ENCODE data around the gene KRTAP1-3.

The KRTAP1-3 gene

DNA sequence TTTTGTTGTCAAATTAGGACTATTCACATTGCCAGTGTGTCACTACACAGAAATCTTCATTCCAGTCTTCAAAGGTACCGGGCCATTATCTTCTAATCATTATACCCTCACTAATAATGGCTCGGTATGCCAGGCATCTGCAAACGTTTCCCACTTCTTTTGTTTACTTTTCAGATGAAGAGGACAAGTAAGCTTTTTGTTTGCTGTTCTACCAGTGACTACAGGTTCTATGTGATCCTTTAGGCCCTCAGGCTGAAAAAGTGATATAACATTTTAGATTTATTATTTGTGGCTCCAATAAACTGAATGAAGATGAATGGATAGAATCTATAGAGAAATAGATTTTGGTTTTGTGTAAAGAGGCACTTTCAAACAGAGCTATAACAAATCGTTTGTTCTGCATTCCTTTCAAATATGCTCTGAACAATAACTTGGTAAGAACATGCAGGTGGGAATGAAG lies 25.3 kb downstream of the KRTAP1-3 start:
- peak; percentile 62 for DNase-seq

DNA sequence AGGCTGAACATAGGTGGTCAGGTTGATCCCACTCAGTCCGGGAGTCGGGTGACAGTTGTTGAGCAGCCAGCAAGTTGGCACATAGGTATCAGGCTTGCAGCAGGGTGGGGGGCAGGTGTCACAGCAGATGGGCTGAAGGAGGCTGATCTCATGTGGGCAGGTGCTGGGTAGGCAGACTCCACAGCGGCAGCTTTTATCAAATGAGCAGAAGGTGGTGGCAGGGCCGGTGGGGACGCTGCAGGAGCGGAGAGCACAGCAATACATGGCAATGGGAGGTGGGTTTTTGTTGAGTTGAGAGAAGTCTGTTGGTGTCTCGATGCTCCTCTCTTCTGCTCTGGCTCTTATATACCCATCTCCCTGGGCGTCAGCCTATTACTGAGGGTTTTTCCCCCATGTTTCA lies 25.9 kb downstream of the KRTAP1-3 start, which contains the start of gene KRTAP3-1:
Gene KRTAP3-1, minus strand, starts transcription at position 318 of the 400 bp plus-strand sequence. Its CDS starts 54 bp downstream, at position 264.
- peak; percentile 92 for DNase-seq

DNA sequence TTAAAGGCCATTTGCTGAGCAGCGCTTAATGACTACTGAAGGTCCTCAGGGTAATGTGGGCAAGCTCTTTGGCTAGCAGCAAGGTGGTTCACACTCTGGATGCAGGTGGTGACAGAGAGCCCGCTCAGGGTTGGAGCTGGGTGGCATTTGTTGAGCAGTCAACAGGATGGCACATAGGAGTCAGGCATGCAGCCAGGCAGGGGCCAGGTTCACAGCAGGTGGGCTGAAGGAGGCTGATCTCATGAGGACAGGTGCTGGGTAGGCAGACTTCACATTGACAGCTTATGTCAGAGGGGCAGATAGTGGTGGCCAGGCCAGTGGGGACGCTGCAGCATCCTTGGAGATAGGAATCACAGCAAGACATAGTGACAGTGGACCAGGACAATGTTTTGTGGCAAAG lies 30.3 kb downstream of the KRTAP1-3 start:
- peak; percentile 85 for DNase-seq

DNA sequence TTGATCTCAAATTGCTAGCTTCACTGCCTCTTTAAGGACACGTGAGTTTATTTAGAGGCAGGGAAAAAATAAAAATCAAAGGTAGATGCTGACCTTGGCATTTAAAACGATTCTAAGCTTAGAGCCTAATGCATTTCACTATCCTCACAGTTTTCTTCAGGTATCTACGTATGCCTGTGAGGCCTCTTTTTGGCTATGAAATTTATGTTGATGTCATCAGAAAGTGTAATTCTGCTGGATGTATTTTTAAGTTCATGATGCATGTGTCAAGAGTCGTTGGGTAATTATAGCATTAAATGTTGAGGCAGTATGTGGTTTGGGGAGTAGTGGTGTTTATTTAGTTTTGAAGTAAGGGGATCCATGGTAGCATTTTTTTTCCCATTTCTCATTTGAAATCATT lies 30.7 kb downstream of the KRTAP1-3 start:
- DNase-seq = no peak

DNA sequence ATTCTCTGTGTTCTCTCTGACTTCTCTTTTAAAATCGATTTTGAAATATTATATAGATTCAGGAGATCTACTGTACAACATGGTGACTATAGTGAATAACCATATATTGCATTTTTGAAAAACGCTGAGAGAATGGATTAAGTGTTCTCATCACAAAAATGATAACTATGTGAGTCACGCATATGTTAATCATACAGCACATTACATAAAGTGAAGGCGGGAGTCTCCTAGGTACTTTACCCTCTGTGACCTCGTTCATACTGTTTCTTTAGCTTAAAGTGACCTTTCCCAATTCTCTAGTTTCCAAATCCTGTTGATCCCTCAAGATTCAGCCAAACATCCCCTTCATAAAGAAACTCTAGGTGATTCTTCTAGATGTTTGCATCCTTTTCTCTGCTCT lies 31.9 kb downstream of the KRTAP1-3 start:
- no peak for DNase-seq

DNA sequence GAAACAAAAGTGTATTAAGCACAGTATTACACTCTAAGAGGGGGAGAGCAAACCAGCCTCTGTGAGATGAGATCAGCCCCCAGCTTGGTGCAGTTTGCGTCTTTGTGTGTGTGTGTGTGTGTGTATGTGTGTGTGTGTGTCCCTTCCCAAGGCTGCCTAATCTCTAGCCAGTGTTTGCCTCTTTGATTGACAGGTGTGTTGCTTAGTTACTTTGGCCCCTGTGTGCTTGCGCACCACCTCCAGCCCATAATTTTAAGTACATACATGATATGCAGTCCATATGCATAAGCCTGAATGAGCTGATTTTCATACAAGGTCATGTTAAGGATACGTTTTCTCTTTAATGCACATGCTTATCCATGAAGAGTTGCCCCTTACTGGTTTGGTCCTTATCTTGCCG lies 32.9 kb downstream of the KRTAP1-3 start:
- no peak for DNase-seq

DNA sequence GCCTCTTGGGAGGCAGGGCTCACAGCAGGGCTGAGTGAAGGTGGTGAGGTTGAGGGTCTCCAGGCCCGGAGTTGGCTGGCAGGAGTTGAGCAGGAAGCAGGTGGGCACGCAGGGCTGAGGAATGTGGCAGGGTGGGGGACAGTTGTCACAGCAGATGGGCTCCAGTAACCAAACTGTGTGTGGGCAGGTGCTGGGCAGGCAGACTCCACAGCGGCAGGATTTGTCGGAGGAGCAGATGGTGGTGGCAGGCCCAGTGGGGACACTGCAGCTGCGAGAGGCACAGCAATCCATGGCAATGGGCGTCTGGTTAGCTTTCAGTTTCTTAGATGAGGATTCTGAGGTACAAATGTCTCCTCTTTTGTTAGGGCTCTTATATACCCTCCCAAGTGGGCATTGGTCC lies 35.1 kb downstream of the KRTAP1-3 start, which contains the start of gene KRTAP3-2:
Gene KRTAP3-2, minus strand, starts transcription at position 344 of the 400 bp plus-strand sequence. Its CDS starts 53 bp downstream, at position 291.
- DNase-seq = peak; percentile 16

DNA sequence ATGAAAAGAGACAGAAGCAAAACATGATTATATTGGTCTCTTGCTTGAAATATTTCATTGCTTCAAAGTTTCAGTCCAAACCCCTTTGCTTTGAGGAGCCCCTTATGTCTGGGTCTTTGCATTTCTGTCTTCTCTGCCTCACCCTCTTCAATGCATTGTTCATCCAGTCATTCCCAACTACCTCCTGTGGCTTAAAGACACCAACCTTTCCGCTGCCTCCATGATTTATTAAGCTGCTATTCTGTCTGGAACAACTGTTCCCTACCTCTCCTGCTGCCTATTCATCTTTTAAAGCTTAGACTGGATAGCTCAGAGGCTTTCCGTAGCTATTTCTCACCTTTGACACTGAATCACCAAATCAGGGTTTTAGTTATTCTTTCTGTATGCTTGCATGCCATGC lies 37.3 kb downstream of the KRTAP1-3 start:
- no peak for DNase-seq

DNA sequence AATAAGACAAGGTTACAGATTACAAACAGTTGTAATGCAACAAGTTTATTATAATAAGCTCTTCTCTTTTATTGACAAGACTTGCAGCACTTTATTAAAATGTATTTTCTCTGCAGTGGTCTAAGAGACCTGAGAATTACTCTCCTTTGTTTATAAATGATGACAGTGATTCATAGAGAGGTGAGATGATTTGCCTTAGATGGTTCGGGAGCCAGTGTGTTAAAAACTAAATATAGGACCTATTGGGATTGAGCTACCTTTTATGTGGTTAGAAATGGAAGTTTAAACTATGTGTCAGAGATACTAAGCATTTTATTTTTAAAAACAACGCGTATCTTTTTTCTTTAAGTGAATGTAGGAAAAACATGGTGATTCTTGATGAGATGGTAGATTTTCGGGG lies 37.8 kb downstream of the KRTAP1-3 start:
- no peak for DNase-seq

DNA sequence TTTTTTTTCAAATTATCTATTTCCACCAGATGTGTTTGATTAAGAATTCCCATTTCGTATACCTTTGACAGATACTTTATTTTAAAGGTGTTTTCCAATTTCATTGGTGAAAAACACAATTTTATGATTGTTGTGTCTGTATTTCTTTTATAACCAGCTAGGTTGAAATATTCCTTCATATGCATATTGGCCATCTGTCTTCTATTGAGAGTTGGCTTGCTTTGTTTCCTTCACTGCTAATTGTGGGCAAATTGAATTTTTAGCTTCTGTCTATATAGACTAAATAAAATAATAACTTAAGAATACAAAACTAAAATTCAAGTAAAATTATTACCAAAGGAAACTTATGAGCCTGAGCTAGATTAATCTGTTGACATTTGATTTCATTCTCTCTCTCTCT lies 39.6 kb downstream of the KRTAP1-3 start:
- DNase-seq = no peak

DNA sequence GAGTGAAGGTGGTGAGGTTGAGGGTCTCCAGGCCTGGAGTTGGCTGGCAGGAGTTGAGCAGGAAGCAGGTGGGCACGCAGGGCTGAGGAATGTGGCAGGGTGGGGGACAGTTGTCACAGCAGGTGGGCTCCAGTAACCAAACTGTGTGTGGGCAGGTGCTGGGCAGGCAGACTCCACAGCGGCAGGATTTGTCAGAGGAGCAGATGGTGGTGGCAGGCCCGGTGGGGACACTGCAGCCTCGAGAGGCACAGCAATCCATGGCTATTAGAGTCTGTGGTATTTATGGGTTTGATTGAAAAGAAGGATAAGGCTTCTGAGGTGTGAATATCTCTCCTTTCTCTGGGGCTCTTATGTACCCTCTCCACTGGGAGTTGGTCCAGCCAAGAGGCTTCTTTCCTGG lies 40.8 kb downstream of the KRTAP1-3 start, which contains the start of gene KRTAP3-3:
Gene KRTAP3-3, minus strand, starts transcription at position 326 of the 400 bp plus-strand sequence. Its CDS starts 67 bp downstream, at position 259.
- DNase-seq = peak; percentile 88

DNA sequence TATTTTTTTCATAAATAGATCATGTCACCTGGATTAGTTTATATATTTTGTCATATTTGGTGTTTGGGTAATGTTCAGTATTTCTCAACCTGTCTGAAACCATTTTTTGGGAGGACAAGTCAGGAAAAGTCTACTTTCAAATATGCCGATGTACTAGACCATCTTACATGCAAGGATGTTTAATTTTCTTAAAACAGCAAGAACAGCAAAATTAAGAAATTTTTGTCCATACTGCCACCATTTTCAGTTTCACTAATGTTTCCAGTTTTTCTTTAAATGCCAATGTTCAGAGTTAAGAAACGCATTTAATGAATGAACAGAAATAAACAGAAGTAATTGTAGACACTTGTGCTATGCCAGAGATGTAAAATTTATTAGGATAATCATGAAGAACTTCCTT lies 41.6 kb downstream of the KRTAP1-3 start:
- no peak for DNase-seq

DNA sequence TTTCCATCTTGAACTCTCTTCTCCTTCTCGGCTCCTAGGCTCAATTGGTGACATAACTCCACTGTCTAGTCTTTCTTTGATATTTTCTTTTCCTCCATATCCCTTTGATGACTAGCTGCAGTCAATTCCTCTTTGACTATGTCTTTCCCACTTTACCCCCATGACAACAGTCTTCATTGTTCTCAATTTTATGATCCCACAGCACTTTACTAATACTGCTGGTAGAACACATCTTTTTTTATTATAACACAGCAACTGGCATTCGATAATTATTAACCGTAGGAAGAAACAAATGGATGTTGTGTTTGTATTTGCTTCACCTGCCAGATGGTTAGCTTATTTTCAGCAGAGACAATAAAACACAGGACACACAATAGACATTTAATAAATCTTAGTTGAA lies 42.0 kb downstream of the KRTAP1-3 start:
- DNase-seq = peak; percentile 19

DNA sequence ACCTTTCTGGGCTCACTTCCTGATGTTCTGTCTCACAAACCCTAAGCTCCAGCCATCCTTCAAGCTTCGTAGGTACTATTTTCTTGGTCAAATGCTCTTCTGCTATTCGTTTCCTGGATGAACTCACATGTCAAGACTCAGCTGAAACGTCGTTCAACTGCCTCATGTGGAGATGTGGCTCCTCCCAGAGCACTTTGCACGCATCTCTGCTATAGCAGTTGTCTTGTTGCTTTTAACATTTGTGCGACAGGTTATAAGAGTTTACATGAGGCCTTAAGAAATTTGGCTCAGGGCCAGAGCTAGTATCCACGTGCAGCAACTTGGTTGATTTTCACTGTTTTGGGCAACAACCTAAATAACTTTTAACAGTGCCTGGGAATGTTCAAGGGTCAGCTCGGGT lies 47.8 kb downstream of the KRTAP1-3 start:
- no peak for DNase-seq

DNA sequence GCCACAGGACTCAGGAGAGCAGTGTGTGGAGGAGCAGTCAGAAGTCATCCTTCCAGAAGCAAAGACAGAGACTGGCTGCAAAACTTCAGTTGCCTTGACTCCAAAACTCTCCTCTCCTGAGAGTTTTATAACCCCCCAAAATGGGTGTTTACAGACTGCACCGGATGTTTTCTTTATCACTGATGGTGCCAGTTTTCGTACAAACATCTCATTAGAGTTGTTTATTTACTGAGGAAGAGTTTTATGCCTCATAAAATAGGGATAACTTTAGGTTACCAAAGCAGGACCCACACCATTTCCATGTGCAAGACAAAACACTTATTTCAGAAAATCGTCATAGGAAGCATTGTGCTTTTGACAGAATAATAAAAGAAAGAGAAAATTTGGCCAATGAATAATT lies 50.4 kb downstream of the KRTAP1-3 start, which contains the start of gene KRT40:
Gene KRT40, minus strand, starts transcription at position 101 of the 400 bp plus-strand sequence. Its CDS starts 53 bp downstream, at position 48.
- DNase-seq = no peak

Data from NCI-H1105 (cell line).